ENCODE data around the gene TBC1D21.

DNA sequence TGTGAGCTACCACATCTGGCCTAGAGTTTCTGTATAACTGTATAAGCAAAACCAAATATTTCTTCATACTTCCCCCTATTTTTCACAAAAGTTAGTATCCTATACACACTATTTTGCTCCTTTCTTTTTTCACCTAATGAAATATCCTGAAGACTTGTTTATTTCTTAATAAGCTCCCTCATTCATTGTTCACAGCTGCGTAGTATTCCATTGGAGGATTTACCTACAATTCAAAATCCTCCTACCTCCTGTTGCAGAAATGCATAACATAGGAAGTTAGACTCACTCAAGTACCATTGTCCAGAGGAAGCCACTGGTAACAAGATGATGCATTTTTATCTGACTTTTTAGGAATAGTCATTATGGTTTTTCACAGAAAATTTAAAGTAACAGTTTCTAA lies 29.6 kb upstream of the TBC1D21 start:
- TF ChIP-seq, protein P1, sequence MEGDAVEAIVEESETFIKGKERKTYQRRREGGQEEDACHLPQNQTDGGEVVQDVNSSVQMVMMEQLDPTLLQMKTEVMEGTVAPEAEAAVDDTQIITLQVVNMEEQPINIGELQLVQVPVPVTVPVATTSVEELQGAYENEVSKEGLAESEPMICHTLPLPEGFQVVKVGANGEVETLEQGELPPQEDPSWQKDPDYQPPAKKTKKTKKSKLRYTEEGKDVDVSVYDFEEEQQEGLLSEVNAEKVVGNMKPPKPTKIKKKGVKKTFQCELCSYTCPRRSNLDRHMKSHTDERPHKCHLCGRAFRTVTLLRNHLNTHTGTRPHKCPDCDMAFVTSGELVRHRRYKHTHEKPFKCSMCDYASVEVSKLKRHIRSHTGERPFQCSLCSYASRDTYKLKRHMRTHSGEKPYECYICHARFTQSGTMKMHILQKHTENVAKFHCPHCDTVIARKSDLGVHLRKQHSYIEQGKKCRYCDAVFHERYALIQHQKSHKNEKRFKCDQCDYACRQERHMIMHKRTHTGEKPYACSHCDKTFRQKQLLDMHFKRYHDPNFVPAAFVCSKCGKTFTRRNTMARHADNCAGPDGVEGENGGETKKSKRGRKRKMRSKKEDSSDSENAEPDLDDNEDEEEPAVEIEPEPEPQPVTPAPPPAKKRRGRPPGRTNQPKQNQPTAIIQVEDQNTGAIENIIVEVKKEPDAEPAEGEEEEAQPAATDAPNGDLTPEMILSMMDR (conservative IDR thresholded peaks at IDR 0.05 in 1 of 2, IDR thresholded peaks at IDR 0.05 in 1 of 2; ENCODE audit: extremely low read depth in 1 of 2, insufficient read depth in 1 of 2, low read depth in 1 of 2, low read length in 2 of 2), result no peak
- no peak for TF ChIP-seq EZH2 (IDR thresholded peaks at IDR 0.05; ENCODE audit: borderline replicate concordance, low read length)

Data from mammary epithelial cell (primary cell).